HL-60 (cell line): ENCODE measurements around the gene RUNDC3A.

Source experiments
- DNase-seq, 2 experiments: peaks; one replicate each; pipeline ENCODE4 v3.0.0-alpha.2; 2010 to 2020; ENCODE audit warnings: low read depth in 1 of 2, low spot score in 1 of 2
- H3K27ac ChIP-seq: fragments of 250-450 bp; sonication (Bioruptor Pico); replicated peaks from 2 replicates; pipeline ENCODE4 v1.5.1; 2020; ENCODE audit warnings: mild to moderate bottlenecking, moderate library complexity
- H3K27me3 ChIP-seq: fragments of 250-450 bp; sonication (Bioruptor Pico); 2 replicates; pipeline ENCODE4 v1.5.1; 2021; ENCODE audit warnings: mild to moderate bottlenecking, moderate library complexity; ENCODE audit not compliant: insufficient read depth, poor library complexity, severe bottlenecking
- H3K4me3 ChIP-seq: replicated peaks from 2 replicates; pipeline ENCODE4 v1.5.1; 2011; ENCODE audit warnings: mild to moderate bottlenecking, control low read depth, low read length; ENCODE audit not compliant: insufficient read depth
- GABPA ChIP-seq: IDR thresholded peaks from 2 replicates; pipeline ENCODE4 v1.6.1; 2012; ENCODE audit warnings: low read depth
- POLR2AphosphoS5 ChIP-seq: IDR thresholded peaks from 2 replicates; pipeline ENCODE4 v1.6.1; 2012; ENCODE audit warnings: low read depth
- SPI1 ChIP-seq: IDR thresholded peaks from 2 replicates; pipeline ENCODE4 v1.6.1; 2012; ENCODE audit warnings: low read depth, mild to moderate bottlenecking, borderline replicate concordance
- TF ChIP-seq, protein P1 (sequence below): IDR thresholded peaks from one replicate; pipeline ENCODE4 v1.5.1; 2011; ENCODE audit warnings: low read length, control low read depth, inconsistent platforms; ENCODE audit not compliant: insufficient read depth
- TF ChIP-seq, protein P2 (sequence below): IDR thresholded peaks from 2 replicates; pipeline ENCODE4 v1.6.1; 2012; ENCODE audit warnings: low read depth; ENCODE audit not compliant: insufficient replicate concordance

The RUNDC3A gene

DNA sequence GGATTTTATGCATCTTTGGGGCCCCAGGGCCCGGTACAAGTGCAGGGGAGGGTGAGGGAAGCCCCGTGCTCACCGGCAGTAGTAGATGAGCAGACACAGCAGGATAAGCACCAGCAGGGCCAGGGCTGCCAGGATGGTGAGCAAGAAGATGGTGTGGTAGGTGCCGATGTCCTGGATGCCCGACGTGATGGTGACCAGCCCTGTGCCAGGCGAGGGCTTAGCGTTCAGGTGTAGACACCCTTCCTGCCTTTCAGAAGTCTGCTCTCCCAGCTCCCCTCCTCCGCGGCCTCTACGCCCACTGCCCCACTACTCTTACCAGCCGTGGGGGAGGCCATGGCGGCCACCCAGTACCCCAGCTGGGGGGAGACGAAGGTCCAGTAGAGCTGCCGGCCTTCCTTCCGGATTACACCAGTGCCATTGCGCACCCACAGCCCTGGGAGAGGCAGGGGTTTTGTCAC, 47.3 kb downstream of the RUNDC3A start:
- DNase-seq = no peak
- no peak for TF ChIP-seq POLR2AphosphoS5
- no peak overlapping the region for H3K4me3 ChIP-seq
- H3K27me3 ChIP-seq = peaks cover 32% of the 10 kb centered on the region
- H3K27ac ChIP-seq = no peak overlapping the region

DNA sequence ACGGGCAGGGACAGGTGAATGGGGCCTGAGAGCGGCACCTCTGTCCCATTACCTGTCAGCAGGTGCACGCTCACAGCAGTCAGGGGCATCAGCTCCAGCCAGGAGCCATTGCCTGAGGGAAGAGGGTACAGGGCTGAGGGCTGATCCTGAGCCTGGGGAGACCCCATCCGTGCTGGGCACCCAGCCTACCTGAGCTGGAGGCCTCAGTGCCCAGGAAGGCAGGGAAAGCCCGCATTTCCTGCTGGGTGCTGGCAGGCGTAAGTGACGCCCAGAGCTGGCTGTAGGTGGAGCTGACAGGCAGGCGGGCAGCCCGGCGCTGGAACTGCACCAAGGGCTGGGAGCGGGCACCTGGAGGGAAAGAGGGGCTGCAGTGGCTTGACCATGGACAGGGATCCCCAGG, 47.8 kb downstream of the RUNDC3A start:
- no peak overlapping the region for H3K27ac ChIP-seq
- TF ChIP-seq POLR2AphosphoS5 (no peak), GABPA (no peak), SPI1 (no peak)
- TF ChIP-seq, protein P1, sequence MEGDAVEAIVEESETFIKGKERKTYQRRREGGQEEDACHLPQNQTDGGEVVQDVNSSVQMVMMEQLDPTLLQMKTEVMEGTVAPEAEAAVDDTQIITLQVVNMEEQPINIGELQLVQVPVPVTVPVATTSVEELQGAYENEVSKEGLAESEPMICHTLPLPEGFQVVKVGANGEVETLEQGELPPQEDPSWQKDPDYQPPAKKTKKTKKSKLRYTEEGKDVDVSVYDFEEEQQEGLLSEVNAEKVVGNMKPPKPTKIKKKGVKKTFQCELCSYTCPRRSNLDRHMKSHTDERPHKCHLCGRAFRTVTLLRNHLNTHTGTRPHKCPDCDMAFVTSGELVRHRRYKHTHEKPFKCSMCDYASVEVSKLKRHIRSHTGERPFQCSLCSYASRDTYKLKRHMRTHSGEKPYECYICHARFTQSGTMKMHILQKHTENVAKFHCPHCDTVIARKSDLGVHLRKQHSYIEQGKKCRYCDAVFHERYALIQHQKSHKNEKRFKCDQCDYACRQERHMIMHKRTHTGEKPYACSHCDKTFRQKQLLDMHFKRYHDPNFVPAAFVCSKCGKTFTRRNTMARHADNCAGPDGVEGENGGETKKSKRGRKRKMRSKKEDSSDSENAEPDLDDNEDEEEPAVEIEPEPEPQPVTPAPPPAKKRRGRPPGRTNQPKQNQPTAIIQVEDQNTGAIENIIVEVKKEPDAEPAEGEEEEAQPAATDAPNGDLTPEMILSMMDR = no peak
- TF ChIP-seq, protein P2, sequence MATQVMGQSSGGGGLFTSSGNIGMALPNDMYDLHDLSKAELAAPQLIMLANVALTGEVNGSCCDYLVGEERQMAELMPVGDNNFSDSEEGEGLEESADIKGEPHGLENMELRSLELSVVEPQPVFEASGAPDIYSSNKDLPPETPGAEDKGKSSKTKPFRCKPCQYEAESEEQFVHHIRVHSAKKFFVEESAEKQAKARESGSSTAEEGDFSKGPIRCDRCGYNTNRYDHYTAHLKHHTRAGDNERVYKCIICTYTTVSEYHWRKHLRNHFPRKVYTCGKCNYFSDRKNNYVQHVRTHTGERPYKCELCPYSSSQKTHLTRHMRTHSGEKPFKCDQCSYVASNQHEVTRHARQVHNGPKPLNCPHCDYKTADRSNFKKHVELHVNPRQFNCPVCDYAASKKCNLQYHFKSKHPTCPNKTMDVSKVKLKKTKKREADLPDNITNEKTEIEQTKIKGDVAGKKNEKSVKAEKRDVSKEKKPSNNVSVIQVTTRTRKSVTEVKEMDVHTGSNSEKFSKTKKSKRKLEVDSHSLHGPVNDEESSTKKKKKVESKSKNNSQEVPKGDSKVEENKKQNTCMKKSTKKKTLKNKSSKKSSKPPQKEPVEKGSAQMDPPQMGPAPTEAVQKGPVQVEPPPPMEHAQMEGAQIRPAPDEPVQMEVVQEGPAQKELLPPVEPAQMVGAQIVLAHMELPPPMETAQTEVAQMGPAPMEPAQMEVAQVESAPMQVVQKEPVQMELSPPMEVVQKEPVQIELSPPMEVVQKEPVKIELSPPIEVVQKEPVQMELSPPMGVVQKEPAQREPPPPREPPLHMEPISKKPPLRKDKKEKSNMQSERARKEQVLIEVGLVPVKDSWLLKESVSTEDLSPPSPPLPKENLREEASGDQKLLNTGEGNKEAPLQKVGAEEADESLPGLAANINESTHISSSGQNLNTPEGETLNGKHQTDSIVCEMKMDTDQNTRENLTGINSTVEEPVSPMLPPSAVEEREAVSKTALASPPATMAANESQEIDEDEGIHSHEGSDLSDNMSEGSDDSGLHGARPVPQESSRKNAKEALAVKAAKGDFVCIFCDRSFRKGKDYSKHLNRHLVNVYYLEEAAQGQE = no peak
- no peak overlapping the region for H3K4me3 ChIP-seq
- peaks cover 32% of the 10 kb centered on the region for H3K27me3 ChIP-seq
- DNase-seq = no peak

DNA sequence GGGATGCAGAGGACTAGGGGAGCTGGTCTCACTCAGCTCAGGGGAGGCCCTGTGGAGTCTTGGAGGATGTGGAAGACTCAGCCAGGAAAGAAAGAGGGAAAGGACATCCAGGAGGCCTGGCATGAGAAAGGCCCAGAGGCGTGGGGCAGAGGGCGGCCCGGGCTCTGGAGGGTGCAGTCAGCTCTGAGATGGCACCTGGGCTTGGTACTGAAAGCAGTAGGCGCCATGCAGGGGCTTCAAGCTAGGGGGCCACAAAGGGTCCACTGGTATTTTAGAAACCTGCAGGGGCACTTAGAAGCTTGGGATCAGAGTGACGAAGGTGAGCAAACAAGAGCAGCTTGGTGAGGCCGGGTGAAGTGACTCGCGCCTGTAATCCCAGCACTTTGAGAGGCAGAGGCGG, 49.7 kb downstream of the RUNDC3A start:
- H3K27me3 ChIP-seq = peaks cover 39% of the 10 kb centered on the region
- TF ChIP-seq SPI1 (no peak), POLR2AphosphoS5 (no peak), GABPA (no peak)
- TF ChIP-seq, protein P2 = no peak
- TF ChIP-seq, protein P1 = no peak

DNA sequence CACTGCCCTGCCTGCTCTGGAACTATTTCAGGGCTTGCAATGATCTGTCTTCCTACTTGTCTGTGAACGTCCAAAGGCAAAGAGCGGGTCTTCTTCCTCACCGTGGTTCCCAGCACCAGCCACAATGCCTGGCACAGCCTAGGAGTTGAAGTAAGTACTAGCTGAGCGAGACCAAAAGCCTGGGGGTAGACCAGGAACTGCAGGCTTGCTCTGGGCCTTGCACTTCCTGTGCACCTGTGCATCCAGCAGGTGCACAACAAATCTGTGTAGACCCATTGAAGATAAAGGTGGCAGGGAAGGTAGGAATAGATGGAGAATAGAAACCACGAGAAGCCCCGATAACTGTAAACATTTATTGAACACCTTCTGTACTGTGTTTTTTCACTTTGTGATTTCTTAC, 50.6 kb downstream of the RUNDC3A start:
- H3K27ac ChIP-seq = no peak overlapping the region

More for the DNA sequence above, 49.7 kb downstream of the RUNDC3A start:
- DNase-seq = no peak
- no peak overlapping the region for H3K4me3 ChIP-seq
- H3K27ac ChIP-seq = no peak overlapping the region

More for the DNA sequence above, 50.6 kb downstream of the RUNDC3A start:
- Histone ChIP-seq H3K4me3 (no peak overlapping the region), H3K27me3 (peaks cover 39% of the 10 kb centered on the region)
- TF ChIP-seq SPI1 = no peak
- TF ChIP-seq, protein P1 = no peak
- no peak for TF ChIP-seq GABPA
- no peak for TF ChIP-seq POLR2AphosphoS5
- TF ChIP-seq, protein P2 = no peak
- DNase-seq = no peak
